ENCODE data around the gene GAK.

- no peak for TF ChIP-seq POLR2AphosphoS5 (IDR thresholded peaks at IDR 0.05; ENCODE audit: low read depth, low read length)
- no peak for TF ChIP-seq SIN3A (IDR thresholded peaks at IDR 0.05; ENCODE audit: borderline replicate concordance, insufficient read depth, low read length)
- TF ChIP-seq, protein P1, sequence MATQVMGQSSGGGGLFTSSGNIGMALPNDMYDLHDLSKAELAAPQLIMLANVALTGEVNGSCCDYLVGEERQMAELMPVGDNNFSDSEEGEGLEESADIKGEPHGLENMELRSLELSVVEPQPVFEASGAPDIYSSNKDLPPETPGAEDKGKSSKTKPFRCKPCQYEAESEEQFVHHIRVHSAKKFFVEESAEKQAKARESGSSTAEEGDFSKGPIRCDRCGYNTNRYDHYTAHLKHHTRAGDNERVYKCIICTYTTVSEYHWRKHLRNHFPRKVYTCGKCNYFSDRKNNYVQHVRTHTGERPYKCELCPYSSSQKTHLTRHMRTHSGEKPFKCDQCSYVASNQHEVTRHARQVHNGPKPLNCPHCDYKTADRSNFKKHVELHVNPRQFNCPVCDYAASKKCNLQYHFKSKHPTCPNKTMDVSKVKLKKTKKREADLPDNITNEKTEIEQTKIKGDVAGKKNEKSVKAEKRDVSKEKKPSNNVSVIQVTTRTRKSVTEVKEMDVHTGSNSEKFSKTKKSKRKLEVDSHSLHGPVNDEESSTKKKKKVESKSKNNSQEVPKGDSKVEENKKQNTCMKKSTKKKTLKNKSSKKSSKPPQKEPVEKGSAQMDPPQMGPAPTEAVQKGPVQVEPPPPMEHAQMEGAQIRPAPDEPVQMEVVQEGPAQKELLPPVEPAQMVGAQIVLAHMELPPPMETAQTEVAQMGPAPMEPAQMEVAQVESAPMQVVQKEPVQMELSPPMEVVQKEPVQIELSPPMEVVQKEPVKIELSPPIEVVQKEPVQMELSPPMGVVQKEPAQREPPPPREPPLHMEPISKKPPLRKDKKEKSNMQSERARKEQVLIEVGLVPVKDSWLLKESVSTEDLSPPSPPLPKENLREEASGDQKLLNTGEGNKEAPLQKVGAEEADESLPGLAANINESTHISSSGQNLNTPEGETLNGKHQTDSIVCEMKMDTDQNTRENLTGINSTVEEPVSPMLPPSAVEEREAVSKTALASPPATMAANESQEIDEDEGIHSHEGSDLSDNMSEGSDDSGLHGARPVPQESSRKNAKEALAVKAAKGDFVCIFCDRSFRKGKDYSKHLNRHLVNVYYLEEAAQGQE (IDR thresholded peaks at IDR 0.05; ENCODE audit: insufficient read depth in 1 of 2, low read depth in 2 of 2, low read length in 2 of 2), result no peak
- TF ChIP-seq TAF1 (IDR thresholded peaks at IDR 0.05; ENCODE audit: borderline replicate concordance, insufficient read depth, low read length), result no peak
Measured at GRCh38 chr4:909821-910220, 22.3 kb downstream of the GAK start.
